Ishikawa (cell line): ENCODE data around the gene APBA3.

Source experiments
- CEBPB ChIP-seq: IDR thresholded peaks from 2 replicates; pipeline ENCODE4 v1.6.1; 2012
- CREB1 ChIP-seq: IDR thresholded peaks from 2 replicates; pipeline ENCODE4 v1.6.1; 2012; ENCODE audit warnings: low read depth
- EP300 ChIP-seq: IDR thresholded peaks from 2 replicates; pipeline ENCODE4 v1.6.1; 2012; ENCODE audit warnings: borderline replicate concordance
- RAD21 ChIP-seq: IDR thresholded peaks from 2 replicates; pipeline ENCODE4 v1.6.1; 2012; ENCODE audit warnings: low read depth
- TAF1 ChIP-seq: IDR thresholded peaks from 2 replicates; pipeline ENCODE4 v1.6.1; 2012; ENCODE audit warnings: low read depth, mild to moderate bottlenecking
- TCF12 ChIP-seq: IDR thresholded peaks from 2 replicates; pipeline ENCODE4 v1.6.1; 2012; ENCODE audit warnings: low read depth
- YY1 ChIP-seq: IDR thresholded peaks from 2 replicates; pipeline ENCODE4 v1.6.1; 2012; ENCODE audit warnings: low read depth
- TF ChIP-seq, protein P1 (sequence below): IDR thresholded peaks from 2 replicates; pipeline ENCODE4 v1.6.1; 2012; ENCODE audit warnings: low read depth, mild to moderate bottlenecking
- TF ChIP-seq, protein P2 (sequence below): IDR thresholded peaks from 2 replicates; pipeline ENCODE4 v1.6.1; 2012
- TF ChIP-seq, protein P3 (sequence below): IDR thresholded peaks from 2 replicates; pipeline ENCODE4 v1.6.1; 2012

DNA sequence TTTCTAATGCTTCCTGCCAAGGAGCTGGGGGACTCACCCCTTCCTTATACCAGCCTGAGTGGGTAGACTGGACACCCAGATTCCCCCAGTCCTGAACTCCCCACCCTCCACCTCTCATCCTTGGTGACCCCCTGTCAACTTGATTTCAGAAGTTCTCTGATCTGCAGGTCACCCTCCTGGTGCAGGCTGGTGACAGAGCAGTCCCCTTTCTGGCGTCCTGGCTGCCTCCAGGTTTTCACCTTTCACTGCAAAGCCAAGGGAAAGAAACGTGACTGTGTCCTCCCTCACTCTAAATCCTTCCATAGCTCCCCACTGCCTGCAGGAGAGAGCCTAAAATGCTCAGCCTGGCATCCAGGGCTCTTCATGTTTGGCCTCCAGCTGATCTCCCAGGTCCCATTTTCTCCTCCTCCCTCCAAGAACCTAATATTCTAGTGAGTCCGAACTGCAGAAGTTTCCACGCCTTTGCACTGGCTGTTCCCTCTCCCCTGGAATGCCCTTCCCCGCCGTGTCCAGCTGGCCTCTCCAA lies 28.8 kb upstream of the APBA3 start:
- TF ChIP-seq TAF1 (no peak), EP300 (no peak), RAD21 (no peak), TCF12 (no peak), YY1 (no peak), CREB1 (no peak), CEBPB (no peak)
- TF ChIP-seq, protein P1, sequence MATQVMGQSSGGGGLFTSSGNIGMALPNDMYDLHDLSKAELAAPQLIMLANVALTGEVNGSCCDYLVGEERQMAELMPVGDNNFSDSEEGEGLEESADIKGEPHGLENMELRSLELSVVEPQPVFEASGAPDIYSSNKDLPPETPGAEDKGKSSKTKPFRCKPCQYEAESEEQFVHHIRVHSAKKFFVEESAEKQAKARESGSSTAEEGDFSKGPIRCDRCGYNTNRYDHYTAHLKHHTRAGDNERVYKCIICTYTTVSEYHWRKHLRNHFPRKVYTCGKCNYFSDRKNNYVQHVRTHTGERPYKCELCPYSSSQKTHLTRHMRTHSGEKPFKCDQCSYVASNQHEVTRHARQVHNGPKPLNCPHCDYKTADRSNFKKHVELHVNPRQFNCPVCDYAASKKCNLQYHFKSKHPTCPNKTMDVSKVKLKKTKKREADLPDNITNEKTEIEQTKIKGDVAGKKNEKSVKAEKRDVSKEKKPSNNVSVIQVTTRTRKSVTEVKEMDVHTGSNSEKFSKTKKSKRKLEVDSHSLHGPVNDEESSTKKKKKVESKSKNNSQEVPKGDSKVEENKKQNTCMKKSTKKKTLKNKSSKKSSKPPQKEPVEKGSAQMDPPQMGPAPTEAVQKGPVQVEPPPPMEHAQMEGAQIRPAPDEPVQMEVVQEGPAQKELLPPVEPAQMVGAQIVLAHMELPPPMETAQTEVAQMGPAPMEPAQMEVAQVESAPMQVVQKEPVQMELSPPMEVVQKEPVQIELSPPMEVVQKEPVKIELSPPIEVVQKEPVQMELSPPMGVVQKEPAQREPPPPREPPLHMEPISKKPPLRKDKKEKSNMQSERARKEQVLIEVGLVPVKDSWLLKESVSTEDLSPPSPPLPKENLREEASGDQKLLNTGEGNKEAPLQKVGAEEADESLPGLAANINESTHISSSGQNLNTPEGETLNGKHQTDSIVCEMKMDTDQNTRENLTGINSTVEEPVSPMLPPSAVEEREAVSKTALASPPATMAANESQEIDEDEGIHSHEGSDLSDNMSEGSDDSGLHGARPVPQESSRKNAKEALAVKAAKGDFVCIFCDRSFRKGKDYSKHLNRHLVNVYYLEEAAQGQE: no peak
- TF ChIP-seq, protein P2, sequence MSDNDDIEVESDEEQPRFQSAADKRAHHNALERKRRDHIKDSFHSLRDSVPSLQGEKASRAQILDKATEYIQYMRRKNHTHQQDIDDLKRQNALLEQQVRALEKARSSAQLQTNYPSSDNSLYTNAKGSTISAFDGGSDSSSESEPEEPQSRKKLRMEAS: no peak
- TF ChIP-seq, protein P3, sequence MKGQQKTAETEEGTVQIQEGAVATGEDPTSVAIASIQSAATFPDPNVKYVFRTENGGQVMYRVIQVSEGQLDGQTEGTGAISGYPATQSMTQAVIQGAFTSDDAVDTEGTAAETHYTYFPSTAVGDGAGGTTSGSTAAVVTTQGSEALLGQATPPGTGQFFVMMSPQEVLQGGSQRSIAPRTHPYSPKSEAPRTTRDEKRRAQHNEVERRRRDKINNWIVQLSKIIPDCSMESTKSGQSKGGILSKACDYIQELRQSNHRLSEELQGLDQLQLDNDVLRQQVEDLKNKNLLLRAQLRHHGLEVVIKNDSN: no peak
